HG03439 (cell line): ENCODE data around the gene MYPN.
"Not testable (repeated sequence)": the region's sequence is repeated elsewhere in the genome, so short reads cannot be mapped to it uniquely, and the experiment has no call there.

ENCODE experiments used
- ATAC-seq: cut with Tn5 transposase; IDR thresholded peaks from one replicate; pipeline ENCODE4 v1.9.1; 2021; ENCODE audit warnings: mild to moderate bottlenecking, moderate library complexity; ENCODE audit not compliant: unreplicated experiment

MYPN gene

GRCh38 chr10:68221196-68221595 lies 111.9 kb downstream of the MYPN start:
- ATAC-seq: no peak

- no peak for ATAC-seq
Measured at GRCh38 chr10:68222391-68222790, 113.1 kb downstream of the MYPN start.

- ATAC-seq: no peak
Measured at GRCh38 chr10:68223535-68224165, 114.4 kb downstream of the MYPN start.

- no peak for ATAC-seq
Measured at GRCh38 chr10:68224810-68225209, 115.5 kb downstream of the MYPN start.

- ATAC-seq: no peak
Measured at GRCh38 chr10:68230268-68230667, 121.0 kb downstream of the MYPN start.

GRCh38 chr10:68231106-68231816 lies 122.0 kb downstream of the MYPN start:
- peak; percentile 94 for ATAC-seq

GRCh38 chr10:68231817-68232251 lies 122.5 kb downstream of the MYPN start, which contains the start of gene ATOH7:
TSS of gene ATOH7 (minus strand) at chr10:68232113. CDS start at chr10:68231677, 436 bp downstream.
- ATAC-seq: no peak

- ATAC-seq: no peak
Measured at GRCh38 chr10:68233046-68233445, 123.8 kb downstream of the MYPN start.

- ATAC-seq: no peak
Measured at GRCh38 chr10:68235111-68235510, 125.8 kb downstream of the MYPN start.

GRCh38 chr10:68235581-68235980 lies 126.3 kb downstream of the MYPN start:
- ATAC-seq: no peak

- no peak for ATAC-seq
Measured at GRCh38 chr10:68237173-68237572, 127.9 kb downstream of the MYPN start.

GRCh38 chr10:68238371-68238770 lies 129.1 kb downstream of the MYPN start:
- ATAC-seq: no peak

- no peak for ATAC-seq
Measured at GRCh38 chr10:68239069-68239468, 129.8 kb downstream of the MYPN start.

- ATAC-seq: no peak
Measured at GRCh38 chr10:68239596-68240150, 130.4 kb downstream of the MYPN start.

GRCh38 chr10:68242051-68242450 lies 132.8 kb downstream of the MYPN start:
- ATAC-seq: no peak

GRCh38 chr10:68246397-68246796 lies 137.1 kb downstream of the MYPN start:
- not testable (repeated sequence) for ATAC-seq

GRCh38 chr10:68247931-68248330 lies 138.6 kb downstream of the MYPN start:
- no peak for ATAC-seq

- no peak for ATAC-seq
Measured at GRCh38 chr10:68249297-68249696, 140.0 kb downstream of the MYPN start.

GRCh38 chr10:68251151-68251550 lies 141.9 kb downstream of the MYPN start:
- ATAC-seq: no peak

GRCh38 chr10:68251625-68252495 lies 142.6 kb downstream of the MYPN start:
- ATAC-seq: no peak

GRCh38 chr10:68253346-68253745 lies 144.1 kb downstream of the MYPN start:
- ATAC-seq: no peak
